Measurements from ENCODE around the gene FAM217A.
"Not testable (repeated sequence)": the region's sequence is repeated elsewhere in the genome, so short reads cannot be mapped to it uniquely, and the experiment has no call there.

The FAM217A gene, protein sequence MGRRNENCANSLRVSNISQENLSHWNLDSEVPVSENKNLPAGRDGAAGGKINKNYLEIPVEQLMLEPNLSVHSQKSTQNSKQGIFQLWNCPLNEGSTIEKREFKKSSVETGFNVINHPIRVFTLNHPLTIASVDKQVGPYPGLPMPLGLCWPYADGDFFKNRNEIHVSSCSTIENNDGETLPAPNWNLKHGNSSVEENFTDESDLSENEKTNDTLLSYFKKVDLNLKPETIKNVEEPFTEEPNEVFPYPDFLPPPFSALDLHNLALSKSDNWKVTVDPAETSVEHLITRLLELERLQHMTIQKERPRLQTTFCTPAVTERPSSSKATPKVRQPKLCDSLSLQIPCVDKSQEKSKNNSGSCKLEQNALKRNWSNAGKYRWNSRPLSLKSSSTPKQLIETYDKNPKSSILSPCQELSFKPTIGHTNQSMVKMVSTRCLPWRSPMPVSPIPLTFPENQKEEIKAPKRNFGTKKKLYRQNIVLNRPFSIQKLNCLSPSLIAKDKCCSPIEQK

DNA sequence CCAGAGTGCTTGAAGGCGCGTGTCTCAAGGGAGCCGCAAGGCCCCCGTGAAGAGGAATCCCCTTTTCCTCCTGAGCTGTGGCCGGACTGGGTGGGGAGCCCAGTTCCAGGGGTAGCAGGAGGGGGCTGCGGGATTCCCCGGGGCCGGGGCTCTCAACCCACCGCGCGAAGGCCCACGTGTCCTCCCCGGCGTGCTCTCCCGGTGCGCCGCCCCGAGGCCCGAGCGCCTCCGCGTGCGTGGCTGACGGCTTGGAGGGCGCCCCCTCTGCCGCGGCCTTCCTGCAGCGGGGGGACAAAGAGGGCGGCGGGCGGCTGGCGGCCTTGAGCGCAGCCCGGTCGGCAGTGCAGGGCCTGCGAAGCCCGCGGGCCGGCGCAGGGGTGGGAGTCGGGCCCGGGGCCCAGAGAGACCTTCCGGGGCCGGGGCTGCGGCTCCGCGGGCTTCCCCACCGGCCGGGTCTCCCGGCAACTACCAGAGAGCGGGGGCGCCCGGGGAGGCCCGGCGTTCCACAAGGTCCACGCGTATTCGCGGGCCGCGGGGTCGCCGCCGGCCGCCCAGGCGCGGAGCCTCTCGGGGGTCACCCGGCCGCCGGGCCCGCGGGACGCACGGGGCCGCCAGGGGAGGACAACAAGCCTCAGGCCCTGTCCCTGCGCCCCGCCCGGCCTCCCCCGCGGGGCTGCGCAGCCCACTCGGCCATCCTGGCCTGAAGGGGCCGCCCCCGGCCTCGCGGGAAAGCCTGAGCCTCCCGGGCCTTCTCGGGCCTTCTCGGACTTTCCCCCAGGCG lies at the start of gene FAM217A:
Gene FAM217A, minus strand, starts transcription at position 447 of the 781 bp plus-strand sequence. CDS start 1,723 bp downstream, outside the sequence.
- H3K27me3 ChIP-seq (ENCODE audit: control insufficient read depth, insufficient read depth, low read length) = no peaks in the 10 kb centered on the region
- no peaks in the 10 kb centered on the region for H3K9me3 ChIP-seq (ENCODE audit: control insufficient read depth, insufficient read depth, low read length)
- H3K36me3 ChIP-seq (ENCODE audit: control insufficient read depth, insufficient read depth, low read length) = no peaks in the 10 kb centered on the region
- H3K4me3 ChIP-seq (ENCODE audit: low read depth, low read length) = no peak within 1 kb of the TSS
- H3K9ac ChIP-seq (ENCODE audit: low read depth, low read length) = no peak within 1 kb of the TSS; the same call in 1 of the 2 replicates
- H3K27ac ChIP-seq (ENCODE audit: low read depth, low read length) = no peak within 1 kb of the TSS
- H3K4me1 ChIP-seq (ENCODE audit: control insufficient read depth, insufficient read depth, low read length) = no peaks in the 10 kb centered on the region

DNA sequence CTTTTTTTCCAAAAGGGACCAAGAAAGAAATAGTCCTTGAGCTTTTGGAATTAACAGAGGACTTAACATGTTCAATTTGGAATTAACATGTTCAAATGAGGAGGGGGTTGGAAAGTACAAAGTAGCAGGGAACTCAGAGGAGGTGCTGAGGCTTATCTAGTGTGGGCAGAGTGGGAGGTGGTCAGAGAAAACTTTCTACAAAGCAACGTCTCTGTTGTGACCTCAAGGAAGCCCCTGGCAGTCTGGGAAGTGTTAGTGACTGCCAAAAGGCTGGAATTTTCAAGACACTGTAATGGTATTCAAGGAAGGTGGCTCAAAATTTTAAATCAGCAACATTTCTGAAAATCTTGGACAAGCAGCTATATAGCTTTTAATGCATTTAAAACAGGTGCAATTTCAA lies 49.1 kb upstream of the FAM217A start:
- H3K4me3 ChIP-seq (ENCODE audit: low read depth, low read length) = no peak overlapping the region
- no peak overlapping the region for H3K9ac ChIP-seq (ENCODE audit: low read depth, low read length)
- H3K4me1 ChIP-seq (ENCODE audit: control insufficient read depth, insufficient read depth, low read length) = no peaks in the 10 kb centered on the region
- H3K27me3 ChIP-seq (ENCODE audit: control insufficient read depth, insufficient read depth, low read length) = no peaks in the 10 kb centered on the region
- H3K36me3 ChIP-seq (ENCODE audit: control insufficient read depth, insufficient read depth, low read length) = peaks cover 85% of the 10 kb centered on the region
- no peak overlapping the region for H3K27ac ChIP-seq (ENCODE audit: low read depth, low read length)
- H3K9me3 ChIP-seq (ENCODE audit: control insufficient read depth, insufficient read depth, low read length) = no peaks in the 10 kb centered on the region; the same call in 1 of the 2 replicates

DNA sequence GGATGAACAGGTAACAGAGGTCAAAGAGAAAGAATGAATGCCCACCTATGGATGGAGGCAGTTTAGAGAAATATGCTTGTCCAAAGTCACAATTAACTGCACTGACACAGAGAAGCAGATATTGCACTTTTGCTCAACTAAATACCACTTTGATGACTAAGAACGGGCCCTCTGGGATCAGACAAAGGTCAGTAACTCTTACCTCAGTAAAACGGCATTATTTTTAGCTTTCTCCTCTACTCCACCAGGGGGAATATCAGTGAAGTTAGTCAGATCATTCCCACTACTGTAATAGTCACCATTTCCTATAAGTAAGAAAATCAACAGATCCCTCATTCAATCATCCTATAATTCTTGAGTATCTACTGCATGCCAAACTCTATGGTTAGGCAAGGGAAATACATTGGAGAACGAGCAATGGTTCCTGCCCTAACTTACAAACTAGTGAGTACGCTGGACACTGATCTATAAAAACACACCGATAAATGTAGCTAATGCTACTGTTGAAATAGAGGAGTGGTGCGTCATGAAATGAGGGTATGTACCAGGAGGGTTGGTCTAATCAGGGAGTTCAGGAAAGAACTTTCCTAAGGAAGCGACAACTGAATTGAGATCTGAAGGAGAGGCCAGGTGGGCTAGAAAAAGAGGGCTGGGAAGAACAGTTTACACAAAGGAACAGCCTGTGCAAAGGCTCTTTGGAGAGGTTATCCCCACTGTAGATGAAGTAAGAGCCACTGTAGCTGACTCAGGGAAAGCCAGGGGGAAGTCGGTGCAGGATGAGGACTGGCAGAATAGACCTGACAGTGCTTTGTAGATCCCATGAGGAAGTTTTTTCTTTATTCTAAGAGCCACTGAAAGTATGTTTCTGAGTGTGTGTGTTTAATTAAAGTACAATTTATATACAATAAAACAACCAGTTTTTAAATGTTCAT lies 47.3 kb upstream of the FAM217A start:
- Histone ChIP-seq H3K4me1 (ENCODE audit: control insufficient read depth, insufficient read depth, low read length) (no peaks in the 10 kb centered on the region), H3K9me3 (ENCODE audit: control insufficient read depth, insufficient read depth, low read length) (peaks cover 2% of the 10 kb centered on the region; the same call in 1 of the 2 replicates), H3K36me3 (ENCODE audit: control insufficient read depth, insufficient read depth, low read length) (peaks cover 88% of the 10 kb centered on the region), H3K27ac (ENCODE audit: low read depth, low read length) (no peak overlapping the region), H3K4me3 (ENCODE audit: low read depth, low read length) (no peak overlapping the region), H3K9ac (ENCODE audit: low read depth, low read length) (no peak overlapping the region), H3K27me3 (ENCODE audit: control insufficient read depth, insufficient read depth, low read length) (no peaks in the 10 kb centered on the region)

DNA sequence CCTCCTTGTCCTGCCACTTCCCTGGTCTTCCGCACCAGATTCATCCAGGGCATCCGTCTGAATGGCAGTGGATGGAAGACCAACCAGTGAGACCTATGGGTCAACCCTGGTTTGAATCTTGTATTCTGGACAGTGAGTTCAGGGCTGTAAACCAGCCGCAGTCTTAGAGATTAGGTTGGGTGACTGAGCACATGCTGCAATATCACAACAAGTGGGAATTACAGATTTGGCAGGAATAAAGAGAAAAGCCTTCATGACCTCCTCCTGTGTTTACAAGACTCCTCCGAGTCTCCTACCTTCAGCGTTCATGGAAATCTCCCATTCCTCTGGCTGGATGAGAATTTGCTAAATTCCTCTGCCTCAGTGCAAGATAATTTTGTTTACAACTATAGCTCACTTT lies 46.6 kb upstream of the FAM217A start:
- Histone ChIP-seq H3K27ac (ENCODE audit: low read depth, low read length) (no peak overlapping the region), H3K27me3 (ENCODE audit: control insufficient read depth, insufficient read depth, low read length) (no peaks in the 10 kb centered on the region), H3K4me1 (ENCODE audit: control insufficient read depth, insufficient read depth, low read length) (no peaks in the 10 kb centered on the region), H3K36me3 (ENCODE audit: control insufficient read depth, insufficient read depth, low read length) (peaks cover 88% of the 10 kb centered on the region), H3K9me3 (ENCODE audit: control insufficient read depth, insufficient read depth, low read length) (peaks cover 3% of the 10 kb centered on the region; the same call in 1 of the 2 replicates), H3K4me3 (ENCODE audit: low read depth, low read length) (no peak overlapping the region), H3K9ac (ENCODE audit: low read depth, low read length) (no peak overlapping the region)

DNA sequence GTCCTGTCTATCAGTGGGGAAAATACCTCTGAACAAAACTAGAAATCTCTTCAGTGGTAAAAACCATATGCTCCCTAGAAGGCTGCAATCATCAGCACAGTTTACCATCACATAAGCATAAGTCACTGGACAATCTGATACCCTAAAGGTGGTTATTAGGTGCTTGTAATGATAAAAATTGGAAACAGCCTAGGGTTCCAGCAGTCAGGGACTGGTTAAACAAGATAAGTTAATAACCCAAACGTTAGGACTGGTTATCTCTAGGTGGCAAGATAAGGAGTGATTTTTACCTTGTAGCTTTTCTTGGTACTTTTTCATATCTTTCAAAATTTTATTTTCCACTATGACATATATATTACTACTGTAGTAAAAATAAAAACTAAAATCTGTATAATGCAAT lies 45.4 kb upstream of the FAM217A start:
- H3K9ac ChIP-seq (ENCODE audit: low read depth, low read length) = no peak overlapping the region
- H3K9me3 ChIP-seq (ENCODE audit: control insufficient read depth, insufficient read depth, low read length) = peaks cover 3% of the 10 kb centered on the region; the same call in 1 of the 2 replicates
- H3K27ac ChIP-seq (ENCODE audit: low read depth, low read length) = no peak overlapping the region
- no peak overlapping the region for H3K4me3 ChIP-seq (ENCODE audit: low read depth, low read length)
- H3K4me1 ChIP-seq (ENCODE audit: control insufficient read depth, insufficient read depth, low read length) = no peaks in the 10 kb centered on the region
- H3K27me3 ChIP-seq (ENCODE audit: control insufficient read depth, insufficient read depth, low read length) = no peaks in the 10 kb centered on the region
- H3K36me3 ChIP-seq (ENCODE audit: control insufficient read depth, insufficient read depth, low read length) = peaks cover 83% of the 10 kb centered on the region

DNA sequence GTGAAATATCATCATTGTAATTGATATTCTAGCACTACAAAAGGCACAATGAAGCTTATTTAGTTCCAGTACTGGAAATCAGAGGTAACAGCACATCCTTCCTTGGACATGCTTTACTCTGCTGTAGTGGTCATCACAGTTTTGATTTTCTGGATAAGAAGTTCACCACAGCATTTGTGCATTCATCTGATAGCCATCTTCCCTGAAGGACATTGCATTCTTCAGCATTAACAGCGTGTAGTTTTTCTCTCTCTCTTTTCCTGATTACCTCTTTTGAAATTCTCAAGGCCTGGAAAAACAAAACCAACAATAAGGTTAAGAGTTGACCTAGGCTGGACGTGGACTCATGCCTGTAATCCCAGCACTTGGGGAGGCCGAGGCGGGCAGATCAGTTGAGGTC lies 36.8 kb upstream of the FAM217A start:
- no peak overlapping the region for H3K27ac ChIP-seq (ENCODE audit: low read depth, low read length)
- H3K9ac ChIP-seq (ENCODE audit: low read depth, low read length) = no peak overlapping the region
- no peak overlapping the region for H3K4me3 ChIP-seq (ENCODE audit: low read depth, low read length)
- H3K27me3 ChIP-seq (ENCODE audit: control insufficient read depth, insufficient read depth, low read length) = no peaks in the 10 kb centered on the region
- peaks cover 46% of the 10 kb centered on the region for H3K36me3 ChIP-seq (ENCODE audit: control insufficient read depth, insufficient read depth, low read length)
- H3K4me1 ChIP-seq (ENCODE audit: control insufficient read depth, insufficient read depth, low read length) = no peaks in the 10 kb centered on the region
- H3K9me3 ChIP-seq (ENCODE audit: control insufficient read depth, insufficient read depth, low read length) = no peaks in the 10 kb centered on the region

DNA sequence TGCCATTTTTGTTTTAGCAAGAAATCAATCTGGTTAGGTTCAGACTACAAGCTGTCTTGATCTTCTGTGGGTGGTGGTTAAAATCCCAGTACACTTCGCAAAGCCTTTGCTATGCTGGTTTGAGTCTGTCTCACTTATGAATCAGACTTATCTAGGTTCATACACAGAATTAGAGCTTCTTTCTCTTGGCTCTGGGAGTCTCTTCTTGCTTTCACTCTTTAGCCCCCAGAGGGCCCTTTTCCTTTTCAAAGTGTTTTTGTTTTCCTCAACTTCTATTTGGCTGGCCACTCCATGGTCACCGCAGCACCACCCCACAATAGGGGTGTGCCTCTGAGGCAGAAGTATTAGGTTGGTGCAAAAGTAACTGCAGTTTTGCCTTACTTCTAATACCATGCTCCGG lies 35.2 kb upstream of the FAM217A start:
- no peak overlapping the region for H3K4me3 ChIP-seq (ENCODE audit: low read depth, low read length)
- no peak overlapping the region for H3K9ac ChIP-seq (ENCODE audit: low read depth, low read length)
- H3K27me3 ChIP-seq (ENCODE audit: control insufficient read depth, insufficient read depth, low read length) = no peaks in the 10 kb centered on the region
- no peaks in the 10 kb centered on the region for H3K4me1 ChIP-seq (ENCODE audit: control insufficient read depth, insufficient read depth, low read length)
- no peaks in the 10 kb centered on the region for H3K9me3 ChIP-seq (ENCODE audit: control insufficient read depth, insufficient read depth, low read length)
- H3K36me3 ChIP-seq (ENCODE audit: control insufficient read depth, insufficient read depth, low read length) = peaks cover 36% of the 10 kb centered on the region
- H3K27ac ChIP-seq (ENCODE audit: low read depth, low read length) = no peak overlapping the region

DNA sequence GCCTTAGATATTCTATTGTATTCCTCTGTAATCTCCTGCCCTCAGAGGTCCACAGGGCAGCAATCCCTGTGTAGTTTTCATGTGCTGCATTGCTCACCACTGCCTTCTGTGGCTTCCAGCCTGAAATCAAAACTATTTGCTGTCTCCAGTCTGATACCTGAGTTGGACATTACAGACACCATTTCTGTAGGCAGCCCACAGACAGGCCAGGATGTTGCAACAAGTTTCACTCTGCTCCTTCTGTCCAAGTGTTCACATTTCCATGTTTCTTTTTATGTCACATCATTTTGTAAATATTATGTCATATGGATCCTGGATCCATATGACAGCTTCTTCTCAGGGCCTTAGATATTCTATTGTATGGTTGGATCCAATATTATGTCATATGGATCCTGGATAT lies 34.7 kb upstream of the FAM217A start:
- H3K4me3 ChIP-seq (ENCODE audit: low read depth, low read length) = no peak overlapping the region
- no peaks in the 10 kb centered on the region for H3K9me3 ChIP-seq (ENCODE audit: control insufficient read depth, insufficient read depth, low read length)
- H3K4me1 ChIP-seq (ENCODE audit: control insufficient read depth, insufficient read depth, low read length) = no peaks in the 10 kb centered on the region
- H3K27ac ChIP-seq (ENCODE audit: low read depth, low read length) = no peak overlapping the region
- H3K27me3 ChIP-seq (ENCODE audit: control insufficient read depth, insufficient read depth, low read length) = no peaks in the 10 kb centered on the region
- H3K36me3 ChIP-seq (ENCODE audit: control insufficient read depth, insufficient read depth, low read length) = peaks cover 31% of the 10 kb centered on the region
- no peak overlapping the region for H3K9ac ChIP-seq (ENCODE audit: low read depth, low read length)

DNA sequence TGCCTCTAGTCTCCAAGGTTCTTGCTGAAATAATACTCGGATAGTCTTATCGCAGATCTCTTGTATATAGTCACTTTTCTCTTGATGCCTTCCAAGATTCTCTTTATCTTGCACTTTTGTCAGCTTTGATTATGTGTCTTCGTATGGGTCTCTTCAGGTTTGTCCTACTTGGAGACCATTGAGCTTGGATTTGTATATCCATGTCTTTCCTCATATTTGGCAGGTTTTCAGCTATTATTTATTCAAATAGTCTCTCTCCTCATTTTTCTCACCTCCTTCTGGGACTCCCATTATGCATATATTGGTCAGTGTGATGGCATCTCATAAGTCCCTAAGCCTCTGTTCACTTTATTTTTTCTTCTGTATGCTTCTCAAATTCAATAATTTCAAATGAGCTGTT lies 33.4 kb upstream of the FAM217A start:
- Histone ChIP-seq H3K4me1 (ENCODE audit: control insufficient read depth, insufficient read depth, low read length) (no peaks in the 10 kb centered on the region), H3K27me3 (ENCODE audit: control insufficient read depth, insufficient read depth, low read length) (no peaks in the 10 kb centered on the region), H3K9ac (ENCODE audit: low read depth, low read length) (no peak overlapping the region), H3K4me3 (ENCODE audit: low read depth, low read length) (no peak overlapping the region), H3K9me3 (ENCODE audit: control insufficient read depth, insufficient read depth, low read length) (no peaks in the 10 kb centered on the region), H3K27ac (ENCODE audit: low read depth, low read length) (no peak overlapping the region), H3K36me3 (ENCODE audit: control insufficient read depth, insufficient read depth, low read length) (peaks cover 22% of the 10 kb centered on the region)

DNA sequence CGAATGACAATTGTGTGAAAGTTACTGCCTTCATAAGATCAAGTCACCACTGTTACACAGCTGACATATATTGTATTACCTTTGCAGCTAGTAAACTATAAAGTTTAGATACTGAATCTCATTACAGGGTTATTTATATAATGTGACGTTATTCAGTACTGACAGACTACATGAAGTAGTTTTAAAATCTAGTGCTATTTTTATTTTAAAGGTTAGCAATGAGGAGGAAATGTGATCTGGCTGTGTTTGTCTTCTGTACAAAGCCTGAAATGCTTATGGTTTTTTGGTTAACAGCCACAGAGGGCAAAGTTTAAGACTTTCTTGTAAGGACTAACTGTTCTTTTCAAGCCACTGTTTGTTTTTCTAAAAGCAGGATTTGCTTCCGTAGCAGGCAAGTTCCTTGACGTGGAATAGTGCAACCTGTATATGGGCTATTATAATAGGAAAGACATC lies 30.5 kb upstream of the FAM217A start:
- not testable (repeated sequence) for H3K36me3 ChIP-seq (ENCODE audit: control insufficient read depth, insufficient read depth, low read length); H3K27ac ChIP-seq (ENCODE audit: low read depth, low read length)

More for the DNA sequence above, 30.5 kb upstream of the FAM217A start:
- H3K4me3 ChIP-seq (ENCODE audit: low read depth, low read length); H3K9me3 ChIP-seq (ENCODE audit: control insufficient read depth, insufficient read depth, low read length); H3K9ac ChIP-seq (ENCODE audit: low read depth, low read length); H3K4me1 ChIP-seq (ENCODE audit: control insufficient read depth, insufficient read depth, low read length); H3K27me3 ChIP-seq (ENCODE audit: control insufficient read depth, insufficient read depth, low read length): not testable (repeated sequence)
